ENCODE data around the gene APOD.

APOD gene

DNA sequence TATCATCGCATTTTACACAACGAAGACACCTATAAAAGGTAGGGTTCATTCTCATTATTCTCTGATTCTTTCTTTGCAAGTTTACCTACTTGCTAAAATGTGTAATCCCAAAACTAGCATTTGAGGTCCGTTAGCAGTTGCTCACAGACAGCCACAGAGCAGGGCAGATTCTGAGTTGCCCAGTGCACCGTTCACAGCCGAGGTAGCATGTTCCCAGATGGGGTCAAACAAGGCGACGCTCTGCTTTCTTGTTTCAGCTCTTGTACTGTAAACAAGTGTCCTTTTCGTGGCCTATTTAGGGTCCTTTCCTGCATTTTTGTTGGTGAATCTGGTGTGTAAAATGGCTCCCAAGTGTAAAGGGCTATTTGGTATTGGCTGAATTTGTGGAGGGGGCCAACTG is 43.7 kb downstream of the APOD start:
- DNase-seq (ENCODE audit: low read depth), result no peak
- H3K4me3 ChIP-seq (ENCODE audit: low read length), result no peak overlapping the region
- TF ChIP-seq, protein P1, sequence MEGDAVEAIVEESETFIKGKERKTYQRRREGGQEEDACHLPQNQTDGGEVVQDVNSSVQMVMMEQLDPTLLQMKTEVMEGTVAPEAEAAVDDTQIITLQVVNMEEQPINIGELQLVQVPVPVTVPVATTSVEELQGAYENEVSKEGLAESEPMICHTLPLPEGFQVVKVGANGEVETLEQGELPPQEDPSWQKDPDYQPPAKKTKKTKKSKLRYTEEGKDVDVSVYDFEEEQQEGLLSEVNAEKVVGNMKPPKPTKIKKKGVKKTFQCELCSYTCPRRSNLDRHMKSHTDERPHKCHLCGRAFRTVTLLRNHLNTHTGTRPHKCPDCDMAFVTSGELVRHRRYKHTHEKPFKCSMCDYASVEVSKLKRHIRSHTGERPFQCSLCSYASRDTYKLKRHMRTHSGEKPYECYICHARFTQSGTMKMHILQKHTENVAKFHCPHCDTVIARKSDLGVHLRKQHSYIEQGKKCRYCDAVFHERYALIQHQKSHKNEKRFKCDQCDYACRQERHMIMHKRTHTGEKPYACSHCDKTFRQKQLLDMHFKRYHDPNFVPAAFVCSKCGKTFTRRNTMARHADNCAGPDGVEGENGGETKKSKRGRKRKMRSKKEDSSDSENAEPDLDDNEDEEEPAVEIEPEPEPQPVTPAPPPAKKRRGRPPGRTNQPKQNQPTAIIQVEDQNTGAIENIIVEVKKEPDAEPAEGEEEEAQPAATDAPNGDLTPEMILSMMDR (conservative IDR thresholded peaks at IDR 0.05; ENCODE audit: low read length), result no peak

DNA sequence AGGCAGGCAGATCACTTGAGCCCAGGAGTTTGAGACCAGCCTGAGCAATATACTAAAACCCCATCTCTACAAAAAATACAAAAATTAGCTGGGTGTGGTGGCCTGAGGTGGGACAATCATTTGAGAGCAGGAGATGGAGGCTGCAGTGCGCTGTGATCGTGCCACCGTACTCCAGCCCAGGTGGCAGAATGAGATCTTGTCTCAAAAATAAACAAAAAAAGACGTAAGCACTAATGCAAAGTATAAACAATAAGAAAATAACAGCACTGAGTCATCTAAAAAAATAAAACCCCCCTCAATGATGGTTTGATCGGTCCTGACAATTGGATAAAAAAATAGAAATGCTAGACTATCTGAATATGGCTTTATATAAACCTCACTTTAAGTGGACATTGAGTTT is 44.3 kb downstream of the APOD start:
- H3K4me3 ChIP-seq (ENCODE audit: low read length), result no peak overlapping the region
- DNase-seq (ENCODE audit: low read depth), result no peak
- TF ChIP-seq, protein P1 (conservative IDR thresholded peaks at IDR 0.05; ENCODE audit: low read length), result no peak

GRCh38 chr3:195537995-195538394 is 45.7 kb downstream of the APOD start:
- no peak for DNase-seq (ENCODE audit: low read depth)
- no peak overlapping the region for H3K4me3 ChIP-seq (ENCODE audit: low read length)
- TF ChIP-seq, protein P1 (conservative IDR thresholded peaks at IDR 0.05; ENCODE audit: low read length), result no peak

GRCh38 chr3:195535293-195535692 is 48.4 kb downstream of the APOD start:
- TF ChIP-seq, protein P1 (conservative IDR thresholded peaks at IDR 0.05; ENCODE audit: low read length), result no peak
- no peak for DNase-seq (ENCODE audit: low read depth)
- no peak overlapping the region for H3K4me3 ChIP-seq (ENCODE audit: low read length)

DNA sequence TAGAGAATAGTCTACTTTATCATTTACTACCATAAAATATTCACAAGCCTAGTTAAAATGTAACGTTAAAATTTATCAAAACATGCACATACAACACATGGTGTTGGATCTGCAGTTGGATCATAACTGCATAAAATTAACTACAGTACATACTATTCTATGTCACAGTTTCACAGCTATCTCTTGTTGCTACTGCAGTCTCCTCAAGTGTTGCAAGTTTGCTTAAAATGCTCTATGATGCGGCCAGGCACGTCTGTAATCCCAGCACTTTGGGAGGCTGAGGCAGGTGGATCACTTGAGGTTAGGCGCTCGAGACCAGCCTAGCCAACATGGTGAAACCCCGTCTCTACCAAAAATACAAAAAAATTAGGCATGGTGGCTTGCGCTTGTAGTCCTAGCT is 50.9 kb downstream of the APOD start:
- TF ChIP-seq, protein P1 (conservative IDR thresholded peaks at IDR 0.05; ENCODE audit: low read length), result no peak
- no peak overlapping the region for H3K4me3 ChIP-seq (ENCODE audit: low read length)
- no peak for DNase-seq (ENCODE audit: low read depth)

DNA sequence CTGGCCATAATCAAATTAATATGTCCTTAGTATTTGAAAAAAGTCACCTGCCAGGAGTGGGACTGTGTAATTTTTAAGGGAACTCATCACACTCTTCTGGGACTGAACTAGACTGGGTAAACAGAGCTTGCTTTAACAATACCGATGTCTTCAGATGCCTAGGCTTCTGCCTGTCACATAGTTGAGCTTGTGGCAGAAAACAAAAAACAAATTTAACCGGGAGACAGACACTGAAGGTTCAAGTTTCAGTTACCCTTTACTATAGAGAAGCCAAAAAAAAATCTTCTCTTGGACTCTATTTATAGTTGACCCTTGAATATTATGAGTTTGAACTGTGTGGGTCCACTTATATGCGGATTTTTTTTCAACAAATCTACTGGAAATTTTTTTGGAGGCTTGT is 51.4 kb downstream of the APOD start:
- DNase-seq (ENCODE audit: low read depth), result no peak
- H3K4me3 ChIP-seq (ENCODE audit: low read length), result no peak overlapping the region

GRCh38 chr3:195531683-195532082 is 52.1 kb downstream of the APOD start:
- H3K4me3 ChIP-seq (ENCODE audit: low read length), result no peak overlapping the region

More for the DNA sequence above, 51.4 kb downstream of the APOD start:
- TF ChIP-seq, protein P1 (conservative IDR thresholded peaks at IDR 0.05; ENCODE audit: low read length), result no peak

More at GRCh38 chr3:195531683-195532082, 52.1 kb downstream of the APOD start:
- no peak for DNase-seq (ENCODE audit: low read depth)
- TF ChIP-seq, protein P1 (conservative IDR thresholded peaks at IDR 0.05; ENCODE audit: low read length), result no peak
